ENCODE measurements around the gene RHOBTB3. TPM values are rescaled to one million over a fixed set of nuclear protein-coding genes. Genes with fewer than 3 reads are reported as not detected.
A peak's percentile ranks its signal among the peaks of the same experiment; 100 is the strongest.

The RHOBTB3 gene
- total RNA-seq, 1 donor from 2014 or later = 73.8 TPM

- Histone ChIP-seq H4K20me1 (ENCODE audit: insufficient read depth, low read length) (peaks cover 29% of the 10 kb centered on the region), H3K27me3 (ENCODE audit: insufficient read depth, low read length) (no peaks in the 10 kb centered on the region), H3K4me3 (ENCODE audit: insufficient read depth, low read depth, low read length) (no peak overlapping the region), H3K79me2 (ENCODE audit: insufficient read depth, low read length) (peaks cover 76% of the 10 kb centered on the region), H3K9ac (ENCODE audit: low read length) (no peak overlapping the region), H3K9me3 (ENCODE audit: insufficient read depth, low read depth, low read length) (no peaks in the 10 kb centered on the region), H3K4me1 (ENCODE audit: insufficient read depth, low read length) (peaks cover 6% of the 10 kb centered on the region), H3K36me3 (ENCODE audit: insufficient read depth, low read length) (peaks cover 22% of the 10 kb centered on the region), H3K27ac (ENCODE audit: low read depth, low read length) (no peak overlapping the region), H3K4me2 (ENCODE audit: low read length) (peak overlapping the region; percentile 60), H2AFZ (ENCODE audit: low read depth, low read length) (no peak overlapping the region)
- no peak for FAIRE-seq
- Mint-ChIP-seq H3K4me1 (ENCODE audit: low read depth, unreplicated experiment) (peaks cover 19% of the 10 kb centered on the region), H3K4me3 (ENCODE audit: unreplicated experiment) (no peak overlapping the region), H3K27me3 (ENCODE audit: low read depth, unreplicated experiment) (no peaks in the 10 kb centered on the region), H3K9me3 (ENCODE audit: unreplicated experiment) (no peaks in the 10 kb centered on the region), H3K36me3 (ENCODE audit: low read depth, unreplicated experiment) (peaks cover 22% of the 10 kb centered on the region), H3K27ac (ENCODE audit: unreplicated experiment) (no peak overlapping the region)
- no peak for DNase-seq (ENCODE audit: low read depth)
- no peak for TF ChIP-seq EZH2 (IDR thresholded peaks at IDR 0.05; ENCODE audit: insufficient read depth, low read length)
- TF ChIP-seq, protein P1, sequence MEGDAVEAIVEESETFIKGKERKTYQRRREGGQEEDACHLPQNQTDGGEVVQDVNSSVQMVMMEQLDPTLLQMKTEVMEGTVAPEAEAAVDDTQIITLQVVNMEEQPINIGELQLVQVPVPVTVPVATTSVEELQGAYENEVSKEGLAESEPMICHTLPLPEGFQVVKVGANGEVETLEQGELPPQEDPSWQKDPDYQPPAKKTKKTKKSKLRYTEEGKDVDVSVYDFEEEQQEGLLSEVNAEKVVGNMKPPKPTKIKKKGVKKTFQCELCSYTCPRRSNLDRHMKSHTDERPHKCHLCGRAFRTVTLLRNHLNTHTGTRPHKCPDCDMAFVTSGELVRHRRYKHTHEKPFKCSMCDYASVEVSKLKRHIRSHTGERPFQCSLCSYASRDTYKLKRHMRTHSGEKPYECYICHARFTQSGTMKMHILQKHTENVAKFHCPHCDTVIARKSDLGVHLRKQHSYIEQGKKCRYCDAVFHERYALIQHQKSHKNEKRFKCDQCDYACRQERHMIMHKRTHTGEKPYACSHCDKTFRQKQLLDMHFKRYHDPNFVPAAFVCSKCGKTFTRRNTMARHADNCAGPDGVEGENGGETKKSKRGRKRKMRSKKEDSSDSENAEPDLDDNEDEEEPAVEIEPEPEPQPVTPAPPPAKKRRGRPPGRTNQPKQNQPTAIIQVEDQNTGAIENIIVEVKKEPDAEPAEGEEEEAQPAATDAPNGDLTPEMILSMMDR (IDR thresholded peaks at IDR 0.05; ENCODE audit: insufficient read depth, low read depth, low read length) = no peak
Measured at GRCh38 chr5:95738072-95738471, 6.9 kb downstream of the RHOBTB3 start.

- no peak for DNase-seq (ENCODE audit: low read depth)
- Histone ChIP-seq H3K27ac (ENCODE audit: low read depth, low read length) (no peak overlapping the region), H3K4me2 (ENCODE audit: low read length) (no peak overlapping the region), H4K20me1 (ENCODE audit: insufficient read depth, low read length) (peaks cover 27% of the 10 kb centered on the region), H3K79me2 (ENCODE audit: insufficient read depth, low read length) (peaks cover 72% of the 10 kb centered on the region), H3K27me3 (ENCODE audit: insufficient read depth, low read length) (no peaks in the 10 kb centered on the region), H3K4me1 (ENCODE audit: insufficient read depth, low read length) (peaks cover 6% of the 10 kb centered on the region), H2AFZ (ENCODE audit: low read depth, low read length) (no peak overlapping the region), H3K9ac (ENCODE audit: low read length) (no peak overlapping the region), H3K9me3 (ENCODE audit: insufficient read depth, low read depth, low read length) (no peaks in the 10 kb centered on the region), H3K36me3 (ENCODE audit: insufficient read depth, low read length) (peaks cover 19% of the 10 kb centered on the region), H3K4me3 (ENCODE audit: insufficient read depth, low read depth, low read length) (no peak overlapping the region)
- no peak for FAIRE-seq
- Mint-ChIP-seq H3K27ac (ENCODE audit: unreplicated experiment) (no peak overlapping the region), H3K4me1 (ENCODE audit: low read depth, unreplicated experiment) (peaks cover 18% of the 10 kb centered on the region), H3K9me3 (ENCODE audit: unreplicated experiment) (no peaks in the 10 kb centered on the region), H3K4me3 (ENCODE audit: unreplicated experiment) (no peak overlapping the region), H3K36me3 (ENCODE audit: low read depth, unreplicated experiment) (peaks cover 22% of the 10 kb centered on the region), H3K27me3 (ENCODE audit: low read depth, unreplicated experiment) (no peaks in the 10 kb centered on the region)
- no peak for TF ChIP-seq EZH2 (IDR thresholded peaks at IDR 0.05; ENCODE audit: insufficient read depth, low read length)
- TF ChIP-seq, protein P1 (IDR thresholded peaks at IDR 0.05; ENCODE audit: insufficient read depth, low read depth, low read length) = no peak
Measured at GRCh38 chr5:95738834-95739233, 7.7 kb downstream of the RHOBTB3 start.

- peaks cover 18% of the 10 kb centered on the region for H3K36me3 Mint-ChIP-seq (ENCODE audit: low read depth, unreplicated experiment)
- DNase-seq (ENCODE audit: low read depth) = no peak
- H3K36me3 ChIP-seq (ENCODE audit: insufficient read depth, low read length) = peaks cover 24% of the 10 kb centered on the region
- H2AFZ ChIP-seq (ENCODE audit: low read depth, low read length) = no peak overlapping the region
- no peak overlapping the region for H3K4me3 ChIP-seq (ENCODE audit: insufficient read depth, low read depth, low read length)
- H3K4me1 Mint-ChIP-seq (ENCODE audit: low read depth, unreplicated experiment) = peaks cover 10% of the 10 kb centered on the region
- H3K79me2 ChIP-seq (ENCODE audit: insufficient read depth, low read length) = peaks cover 69% of the 10 kb centered on the region
- H3K27me3 Mint-ChIP-seq (ENCODE audit: low read depth, unreplicated experiment) = no peaks in the 10 kb centered on the region
- H3K9me3 Mint-ChIP-seq (ENCODE audit: unreplicated experiment) = no peaks in the 10 kb centered on the region
- H3K9ac ChIP-seq (ENCODE audit: low read length) = no peak overlapping the region
- no peaks in the 10 kb centered on the region for H3K9me3 ChIP-seq (ENCODE audit: insufficient read depth, low read depth, low read length)
- no peak overlapping the region for H3K27ac ChIP-seq (ENCODE audit: low read depth, low read length)
- H3K4me3 Mint-ChIP-seq (ENCODE audit: unreplicated experiment) = no peak overlapping the region
- no peaks in the 10 kb centered on the region for H3K27me3 ChIP-seq (ENCODE audit: insufficient read depth, low read length)
- FAIRE-seq = no peak
- TF ChIP-seq, protein P1 (IDR thresholded peaks at IDR 0.05; ENCODE audit: insufficient read depth, low read depth, low read length) = no peak
- TF ChIP-seq EZH2 (IDR thresholded peaks at IDR 0.05; ENCODE audit: insufficient read depth, low read length) = no peak
- H3K4me2 ChIP-seq (ENCODE audit: low read length) = no peak overlapping the region
- peaks cover 6% of the 10 kb centered on the region for H3K4me1 ChIP-seq (ENCODE audit: insufficient read depth, low read length)
- H3K27ac Mint-ChIP-seq (ENCODE audit: unreplicated experiment) = no peak overlapping the region
- H4K20me1 ChIP-seq (ENCODE audit: insufficient read depth, low read length) = peaks cover 27% of the 10 kb centered on the region
Measured at GRCh38 chr5:95739857-95740256, 8.7 kb downstream of the RHOBTB3 start.

Data from astrocyte (in vitro differentiated cells and primary cell).